HepG2 (cell line): ENCODE measurements around the gene ZMIZ1. TPM values are rescaled to one million over a fixed set of nuclear protein-coding genes. Genes with fewer than 3 reads are reported as not detected.

Source experiments
- AFF4 ChIP-seq: sonication (generic); formaldehyde crosslinking; IDR thresholded peaks from 2 replicates; pipeline ENCODE4 v1.4.0; 2020; ENCODE audit warnings: missing genetic modification reagents
- AGO2 ChIP-seq: fragments of 200-400 bp; formaldehyde crosslinking; optimal IDR thresholded peaks from 2 replicates; pipeline ENCODE3; 2017; ENCODE audit warnings: mild to moderate bottlenecking, low read depth, low read length, moderate library complexity
- DNMT3B ChIP-seq: conservative IDR thresholded peaks from 2 replicates; pipeline ENCODE4 v1.6.1; 2016; ENCODE audit warnings: missing biosample characterization, control low read depth
- KAT2B ChIP-seq: fragments of 150-350 bp; IDR thresholded peaks from 2 replicates; pipeline ENCODE4 v1.6.1; 2014; ENCODE audit warnings: low read depth, low read length, borderline replicate concordance
- KLF12 ChIP-seq: sonication (generic); formaldehyde crosslinking; IDR thresholded peaks from 2 replicates; pipeline ENCODE4 v1.4.0; 2020; ENCODE audit warnings: missing genetic modification reagents, borderline replicate concordance
- PAF1 ChIP-seq: IDR thresholded peaks from 2 replicates; pipeline ENCODE4 v1.6.1; 2016; ENCODE audit warnings: missing genetic modification reagents, missing compliant biosample characterization
- PBX2 ChIP-seq: IDR thresholded peaks from 2 replicates; pipeline ENCODE4 v1.6.1; 2016; ENCODE audit warnings: control low read depth
- PHF8 ChIP-seq: sonication (generic); formaldehyde crosslinking; IDR thresholded peaks from 2 replicates; pipeline ENCODE4 v1.5.0; 2020; ENCODE audit warnings: missing genetic modification reagents
- PRMT3 ChIP-seq: sonication (generic); formaldehyde crosslinking; IDR thresholded peaks from 2 replicates; pipeline ENCODE4 v1.8.1; 2022; ENCODE audit warnings: low read depth, mild to moderate bottlenecking, moderate library complexity, missing genetic modification reagents, borderline replicate concordance
- RBAK ChIP-seq: sonication (generic); formaldehyde crosslinking; IDR thresholded peaks from 2 replicates; pipeline ENCODE4 v1.5.1; 2020; ENCODE audit warnings: mild to moderate bottlenecking, missing genetic modification reagents
- SATB2 ChIP-seq: sonication (generic); formaldehyde crosslinking; IDR thresholded peaks from 2 replicates; pipeline ENCODE4 v1.5.0; 2020; ENCODE audit warnings: missing genetic modification reagents
- TFAP4 ChIP-seq: sonication (generic); IDR thresholded peaks from 2 replicates; pipeline ENCODE4 v1.6.1; 2016; ENCODE audit warnings: low read depth, borderline replicate concordance
- ZNF143 ChIP-seq: sonication (generic); formaldehyde crosslinking; IDR thresholded peaks from 2 replicates; pipeline ENCODE4 v1.4.0; 2020; ENCODE audit warnings: missing genetic modification reagents
- ZNF589 ChIP-seq: sonication (generic); formaldehyde crosslinking; conservative IDR thresholded peaks from 2 replicates; pipeline ENCODE4 v1.8.0; 2022; ENCODE audit warnings: mild to moderate bottlenecking, moderate library complexity, missing genetic modification reagents
- ZNF691 ChIP-seq: sonication (generic); formaldehyde crosslinking; IDR thresholded peaks from 2 replicates; pipeline ENCODE4 v1.4.0; 2020; ENCODE audit warnings: missing genetic modification reagents, low read depth, mild to moderate bottlenecking, borderline replicate concordance
- ZNF713 ChIP-seq: sonication (generic); formaldehyde crosslinking; IDR thresholded peaks from 2 replicates; pipeline ENCODE4 v1.4.0; 2020; ENCODE audit warnings: mild to moderate bottlenecking, missing genetic modification reagents
- ZNF766 ChIP-seq: sonication (generic); formaldehyde crosslinking; IDR thresholded peaks from 2 replicates; pipeline ENCODE4 v1.5.0; 2020; ENCODE audit warnings: missing genetic modification reagents, borderline replicate concordance
- polyA plus RNA-seq, 8 experiments: library from polyadenylated mRNA; depleted of rRNA in 3 of 8; stranded (reverse) in 7 of 8; unstranded in 1 of 8; fragments of >200 nt; fragmentation: Illumina TruSeq in 4 of 8; extraction: Trizol in 4 of 8; gene quantifications; 2 replicates each; pipeline versions ENCODE4 v1.2.1 to v1.2.3, GENCODE V29; 2011 to 2016; ENCODE audit warnings: low read depth in 4 of 8, missing spikeins in 1 of 8, mixed read lengths in 1 of 8; ENCODE audit not compliant: insufficient read depth in 1 of 8
- total RNA-seq, 5 experiments: library from RNA; depleted of rRNA; stranded (reverse); fragments of >200 nt; fragmentation: Illumina TruSeq; extraction: Trizol; gene quantifications; 2 replicates each; pipeline ENCODE4 v1.2.3, GENCODE V29; 2016; ENCODE audit warnings: low read depth in 1 of 5
- TF ChIP-seq, protein P1 (sequence below): sonication (generic); formaldehyde crosslinking; IDR thresholded peaks from 2 replicates; pipeline ENCODE4 v1.4.0; 2020; ENCODE audit warnings: missing genetic modification reagents
- TF ChIP-seq, protein P2 (sequence below): sonication (generic); formaldehyde crosslinking; IDR thresholded peaks from 2 replicates; pipeline ENCODE4 v1.5.1; 2020; ENCODE audit warnings: mild to moderate bottlenecking, missing genetic modification reagents, borderline replicate concordance
- TF ChIP-seq, protein P3 (sequence below): sonication (generic); formaldehyde crosslinking; IDR thresholded peaks from 2 replicates; pipeline ENCODE4 v1.5.0; 2020; ENCODE audit warnings: missing genetic modification reagents

The ZMIZ1 gene
- total and polyA plus RNA-seq, 2 of the 13 experiments (the other 11 are each of a cell fraction or from before 2014, with no cell fraction given) = 5.3 to 10.2 TPM

- TF ChIP-seq AGO2 (peak; percentile 31), KLF12 (CRISPR knock-in tag) (no peak), PAF1 (CRISPR knock-in tag) (peak; percentile 75; the same call in 1 of the 2 replicates), AFF4 (CRISPR knock-in tag) (no peak), TFAP4 (no peak), ZNF691 (CRISPR knock-in tag) (no peak; the same call in 1 of the 2 replicates), KAT2B (no peak), RBAK (CRISPR knock-in tag) (no peak), ZNF589 (CRISPR knock-in tag) (no peak), PBX2 (CRISPR knock-in tag) (no peak), PHF8 (CRISPR knock-in tag) (no peak), DNMT3B (no peak), ZNF713 (no peak), ZNF143 (CRISPR knock-in tag) (0 out of 2 replicates have a peak, but pooled peaks have one; percentile 36), PRMT3 (CRISPR knock-in tag) (no peak), SATB2 (CRISPR knock-in tag) (no peak), ZNF766 (CRISPR knock-in tag) (no peak)
- TF ChIP-seq, protein P1, sequence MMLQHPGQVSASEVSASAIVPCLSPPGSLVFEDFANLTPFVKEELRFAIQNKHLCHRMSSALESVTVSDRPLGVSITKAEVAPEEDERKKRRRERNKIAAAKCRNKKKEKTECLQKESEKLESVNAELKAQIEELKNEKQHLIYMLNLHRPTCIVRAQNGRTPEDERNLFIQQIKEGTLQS = 0 out of 2 replicates have a peak, but pooled peaks have one; percentile 18
- TF ChIP-seq, protein P2, sequence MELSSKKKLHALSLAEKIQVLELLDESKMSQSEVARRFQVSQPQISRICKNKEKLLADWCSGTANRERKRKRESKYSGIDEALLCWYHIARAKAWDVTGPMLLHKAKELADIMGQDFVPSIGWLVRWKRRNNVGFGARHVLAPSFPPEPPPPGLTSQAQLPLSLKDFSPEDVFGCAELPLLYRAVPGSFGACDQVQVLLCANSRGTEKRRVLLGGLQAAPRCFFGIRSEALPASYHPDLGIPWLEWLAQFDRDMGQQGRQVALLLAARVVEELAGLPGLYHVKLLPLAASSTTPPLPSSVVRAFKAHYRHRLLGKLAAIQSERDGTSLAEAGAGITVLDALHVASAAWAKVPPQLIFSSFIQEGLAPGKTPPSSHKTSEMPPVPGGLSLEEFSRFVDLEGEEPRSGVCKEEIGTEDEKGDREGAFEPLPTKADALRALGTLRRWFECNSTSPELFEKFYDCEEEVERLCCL = no peak
- TF ChIP-seq, protein P3, sequence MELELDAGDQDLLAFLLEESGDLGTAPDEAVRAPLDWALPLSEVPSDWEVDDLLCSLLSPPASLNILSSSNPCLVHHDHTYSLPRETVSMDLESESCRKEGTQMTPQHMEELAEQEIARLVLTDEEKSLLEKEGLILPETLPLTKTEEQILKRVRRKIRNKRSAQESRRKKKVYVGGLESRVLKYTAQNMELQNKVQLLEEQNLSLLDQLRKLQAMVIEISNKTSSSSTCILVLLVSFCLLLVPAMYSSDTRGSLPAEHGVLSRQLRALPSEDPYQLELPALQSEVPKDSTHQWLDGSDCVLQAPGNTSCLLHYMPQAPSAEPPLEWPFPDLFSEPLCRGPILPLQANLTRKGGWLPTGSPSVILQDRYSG (CRISPR knock-in tag) = no peak
Observed at GRCh38 chr10:79187121-79187940, 118.6 kb downstream of the ZMIZ1 start (continued).
